HG02798 (cell line): Measurements from ENCODE around the gene PRR36.

ENCODE experiments used
- ATAC-seq: cut with Tn5 transposase; IDR thresholded peaks from one replicate; pipeline ENCODE4 v1.9.1; 2021; ENCODE audit warnings: mild to moderate bottlenecking; ENCODE audit not compliant: unreplicated experiment, poor library complexity

PRR36 gene

DNA sequence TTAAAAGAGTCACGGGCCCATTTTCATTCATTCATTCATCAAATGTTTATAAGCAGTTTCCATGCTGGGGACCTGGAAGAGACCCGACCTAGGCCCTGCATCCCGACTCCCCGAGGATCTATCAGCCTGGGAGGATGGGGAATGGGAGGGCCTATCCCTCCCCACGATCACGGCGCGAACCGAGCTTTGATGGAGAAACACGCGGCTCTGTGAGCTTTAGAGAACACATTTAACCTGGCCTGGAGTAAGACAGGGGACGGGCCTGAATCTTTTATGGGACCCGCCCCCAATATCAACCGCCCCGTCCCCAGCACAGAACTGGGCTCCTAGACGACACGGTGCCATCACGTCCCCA lies 45.0 kb downstream of the PRR36 start:
- no peak for ATAC-seq

DNA sequence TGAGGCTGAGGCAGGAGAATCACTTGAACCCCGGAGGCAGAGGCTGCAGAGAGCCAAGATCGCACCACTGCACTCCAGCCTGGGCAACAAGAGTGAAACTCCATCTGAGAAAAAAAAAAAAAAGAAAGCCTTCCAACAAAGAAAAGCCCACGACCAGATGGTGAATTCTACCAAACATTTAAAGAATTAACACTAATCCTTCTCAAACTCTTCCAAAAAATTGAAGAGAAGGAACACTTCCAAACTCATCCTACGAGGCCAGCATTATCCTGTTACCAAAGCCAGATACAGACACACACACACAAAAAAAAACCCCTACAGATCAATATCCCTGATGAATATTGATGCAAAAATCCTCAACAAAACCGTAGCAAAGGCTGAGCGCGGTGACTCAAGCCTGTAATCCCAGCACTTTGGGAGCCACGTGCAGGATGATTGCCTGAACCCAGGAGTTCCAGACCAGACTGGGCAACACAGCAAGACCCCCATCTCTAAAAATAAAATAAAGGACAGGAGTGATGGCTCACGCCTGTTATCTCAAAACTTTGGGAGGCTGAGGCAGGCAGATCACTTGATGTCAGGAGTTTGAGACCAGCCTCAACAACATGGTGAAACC lies 50.4 kb downstream of the PRR36 start:
- ATAC-seq, result no peak

DNA sequence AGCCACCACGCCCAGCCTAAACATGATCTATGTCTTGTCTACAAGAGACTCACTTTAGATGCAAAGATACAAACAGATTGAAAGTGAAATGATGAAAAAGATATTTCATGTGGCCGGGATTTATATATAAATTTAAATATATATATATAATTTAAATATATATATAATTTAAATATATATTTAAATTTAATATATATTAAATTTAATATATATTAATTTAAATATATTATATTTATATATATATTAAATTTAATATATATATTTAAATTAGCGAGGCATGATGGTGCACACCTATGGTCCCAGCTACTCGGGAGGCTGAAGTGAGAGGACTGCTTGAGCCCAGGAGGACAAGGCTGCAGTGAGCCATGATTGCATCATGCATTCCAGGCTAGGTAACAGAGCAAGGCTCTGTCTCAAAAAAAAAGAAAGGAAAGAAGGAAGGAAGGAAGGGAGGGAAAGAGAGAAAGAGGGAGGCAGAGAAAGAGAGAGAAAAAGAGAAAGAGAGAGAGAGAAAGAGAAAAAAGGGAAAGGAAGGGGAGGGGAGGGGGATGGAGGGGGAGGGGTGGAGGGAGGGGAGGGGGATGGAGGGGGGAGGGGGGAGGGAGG lies 51.2 kb downstream of the PRR36 start:
- ATAC-seq, result no peak

DNA sequence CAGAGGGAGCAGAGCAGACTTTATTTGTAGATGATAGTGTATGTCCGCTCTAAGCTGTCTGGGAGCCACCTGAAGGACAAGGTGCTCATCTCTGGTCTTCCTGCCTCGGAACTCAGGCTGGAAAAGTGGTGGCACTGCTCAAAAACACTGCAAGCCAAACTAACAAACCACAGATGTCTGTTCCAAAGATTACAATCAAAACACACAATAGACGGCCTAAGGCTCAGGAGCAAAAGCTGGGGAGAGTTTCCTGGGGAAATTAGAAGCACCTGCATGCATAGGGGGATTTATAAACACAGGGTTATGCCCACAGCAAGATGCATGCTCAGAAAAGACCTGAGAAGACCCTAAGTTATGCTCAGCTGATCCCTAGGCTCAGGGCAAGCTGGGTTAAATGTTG lies 53.6 kb downstream of the PRR36 start:
- no peak for ATAC-seq

DNA sequence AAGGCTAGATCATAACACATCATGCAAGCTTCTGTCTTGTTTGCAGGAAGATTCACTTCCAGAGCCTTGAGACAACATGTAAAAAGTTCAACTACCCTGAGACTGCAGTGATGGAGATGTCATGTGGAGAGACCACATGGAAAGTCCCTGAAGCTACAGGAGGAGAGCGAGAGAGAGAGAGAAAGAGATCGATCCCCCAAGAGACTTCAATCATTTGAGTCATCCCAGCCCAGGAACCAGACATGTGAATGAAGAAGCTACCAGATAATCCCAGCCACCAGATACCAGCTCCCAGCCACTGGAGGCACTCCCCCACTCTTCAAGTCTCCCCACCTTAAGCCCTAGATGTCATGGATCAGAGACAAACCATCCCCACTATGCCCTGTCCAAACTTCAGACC lies 54.9 kb downstream of the PRR36 start:
- peak; percentile 37 for ATAC-seq

DNA sequence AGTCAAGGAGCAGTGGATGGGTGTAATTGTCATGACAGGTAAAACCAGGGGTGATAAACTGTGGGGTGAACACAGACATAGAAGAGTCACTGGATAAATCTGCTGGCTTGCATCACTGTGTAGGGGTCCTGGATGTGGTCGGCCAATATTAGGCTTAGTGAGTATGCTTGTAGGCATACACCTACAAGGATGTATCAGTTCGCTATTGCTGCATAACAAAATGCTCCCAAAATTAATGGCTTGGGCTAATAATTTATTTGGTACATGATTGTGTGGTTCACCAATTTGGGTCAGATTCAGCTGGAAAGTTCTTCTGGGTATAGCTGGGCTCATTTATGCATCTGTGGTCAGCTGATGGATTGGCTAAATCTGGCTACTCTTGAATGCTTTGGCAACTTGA lies 55.4 kb downstream of the PRR36 start:
- no peak for ATAC-seq
